ENCODE results near the gene CLDN18.

Gene CLDN18

GRCh38 chr3:138009476-138010272 is at the start of gene CLDN18:
CLDN18 (plus strand) TSS chr3:138010165; CDS start chr3:138010226, 61 bp downstream.
- DNase-seq (ENCODE audit: low spot score), result no peak

GRCh38 chr3:137962251-137962650 is 47.7 kb upstream of the CLDN18 start:
- no peak for DNase-seq (ENCODE audit: low spot score)

GRCh38 chr3:137963463-137963862 is 46.5 kb upstream of the CLDN18 start:
- peak; percentile 30 for DNase-seq (ENCODE audit: low spot score)

- DNase-seq (ENCODE audit: low spot score), result peak; percentile 88
Measured at GRCh38 chr3:137970914-137971831, 38.8 kb upstream of the CLDN18 start.

GRCh38 chr3:137972396-137972795 is 37.6 kb upstream of the CLDN18 start:
- DNase-seq (ENCODE audit: low spot score), result no peak

GRCh38 chr3:137978328-137978727 is 31.6 kb upstream of the CLDN18 start:
- DNase-seq (ENCODE audit: low spot score), result no peak

- no peak for DNase-seq (ENCODE audit: low spot score)
Measured at GRCh38 chr3:137987723-137988122, 22.2 kb upstream of the CLDN18 start.

GRCh38 chr3:137988152-137988551 is 21.8 kb upstream of the CLDN18 start:
- DNase-seq (ENCODE audit: low spot score), result no peak

GRCh38 chr3:137988982-137989381 is 21.0 kb upstream of the CLDN18 start:
- no peak for DNase-seq (ENCODE audit: low spot score)

- no peak for DNase-seq (ENCODE audit: low spot score)
Measured at GRCh38 chr3:137990427-137990826, 19.5 kb upstream of the CLDN18 start.

GRCh38 chr3:137992592-137992991 is 17.4 kb upstream of the CLDN18 start:
- no peak for DNase-seq (ENCODE audit: low spot score)

GRCh38 chr3:137998121-137999042 is 11.6 kb upstream of the CLDN18 start:
- no peak for DNase-seq (ENCODE audit: low spot score)

- no peak for DNase-seq (ENCODE audit: low spot score)
Measured at GRCh38 chr3:138003069-138003468, 6.9 kb upstream of the CLDN18 start.

- DNase-seq (ENCODE audit: low spot score), result no peak
Measured at GRCh38 chr3:138005627-138006026, 4.3 kb upstream of the CLDN18 start.

- no peak for DNase-seq (ENCODE audit: low spot score)
Measured at GRCh38 chr3:138007898-138008297, 2.1 kb upstream of the CLDN18 start.

GRCh38 chr3:138010273-138010590 is 267 bp downstream of the CLDN18 start:
- no peak for DNase-seq (ENCODE audit: low spot score)

GRCh38 chr3:138011722-138012121 is 1.8 kb downstream of the CLDN18 start:
- DNase-seq (ENCODE audit: low spot score), result no peak

- no peak for DNase-seq (ENCODE audit: low spot score)
Measured at GRCh38 chr3:138012526-138012925, 2.6 kb downstream of the CLDN18 start.

GRCh38 chr3:138016065-138016464 is 6.1 kb downstream of the CLDN18 start:
- DNase-seq (ENCODE audit: low spot score), result no peak

- no peak for DNase-seq (ENCODE audit: low spot score)
Measured at GRCh38 chr3:138019281-138020069, 9.5 kb downstream of the CLDN18 start.

GRCh38 chr3:138023754-138024153 is 13.8 kb downstream of the CLDN18 start:
- DNase-seq (ENCODE audit: low spot score), result no peak

Measured in D341Med (cell line).